Kidney epithelial cell (primary cell): ENCODE results near the gene RIPK1. TPM values are rescaled to one million over a fixed set of nuclear protein-coding genes. Genes with fewer than 3 reads are reported as not detected.

Source experiments
- DNase-seq: peaks from one replicate; pipeline ENCODE4 v3.0.0-alpha.2; 2010; ENCODE audit warnings: low read depth
- H3K27me3 ChIP-seq: 2 replicates; pipeline ENCODE4 v1.6.0; 2011; ENCODE audit warnings: low read length; ENCODE audit not compliant: control insufficient read depth, insufficient read depth
- H3K36me3 ChIP-seq: 2 replicates; pipeline ENCODE4 v1.5.1; 2011; ENCODE audit warnings: low read length; ENCODE audit not compliant: control insufficient read depth, insufficient read depth
- H3K4me3 ChIP-seq: 2 replicates; pipeline ENCODE4 v1.5.1; 2011; ENCODE audit warnings: low read depth, mild to moderate bottlenecking, control low read depth, low read length
- CTCF ChIP-seq: IDR thresholded peaks from 2 replicates; pipeline ENCODE4 v1.5.1; 2011; ENCODE audit warnings: mild to moderate bottlenecking, moderate library complexity, low read length, control low read depth, inconsistent platforms; ENCODE audit not compliant: insufficient read depth, poor library complexity, severe bottlenecking
- total RNA-seq: library from RNA; depleted of rRNA; stranded (reverse); fragments of >200 nt; gene quantifications from 2 replicates; pipeline ENCODE4 v1.2.3, GENCODE V29; 2015

The RIPK1 gene
- total RNA-seq, 1 donor from 2014 or later, result 22.6 TPM

GRCh38 chr6:3157131-3157933, 89.0 kb downstream of the RIPK1 start, which contains the start of gene TUBB2A:
Gene TUBB2A (minus strand): TSS chr6:3157544. CDS start chr6:3157463, 81 bp downstream.
- Histone ChIP-seq H3K4me3 (peak within 1 kb of the TSS; percentile 57), H3K36me3 (peaks cover 2% of the 10 kb centered on the region), H3K27me3 (no peaks in the 10 kb centered on the region)
- DNase-seq, result no peak
- no peak for TF ChIP-seq CTCF

GRCh38 chr6:3159805-3160781, 91.8 kb downstream of the RIPK1 start:
- no peaks in the 10 kb centered on the region for H3K27me3 ChIP-seq
- no peak overlapping the region for H3K4me3 ChIP-seq
- DNase-seq, result no peak
- H3K36me3 ChIP-seq, result peaks cover 2% of the 10 kb centered on the region
- TF ChIP-seq CTCF, result no peak

GRCh38 chr6:3162067-3162497, 93.8 kb downstream of the RIPK1 start:
- H3K4me3 ChIP-seq, result peak overlapping the region; percentile 57
- H3K27me3 ChIP-seq, result no peaks in the 10 kb centered on the region
- no peak for TF ChIP-seq CTCF
- no peaks in the 10 kb centered on the region for H3K36me3 ChIP-seq
- DNase-seq, result no peak

GRCh38 chr6:3162565-3163247, 94.4 kb downstream of the RIPK1 start:
- H3K36me3 ChIP-seq, result no peaks in the 10 kb centered on the region
- H3K27me3 ChIP-seq, result no peaks in the 10 kb centered on the region
- no peak for DNase-seq
- peak; percentile 12 for TF ChIP-seq CTCF
- H3K4me3 ChIP-seq, result peak overlapping the region; percentile 57

GRCh38 chr6:3163248-3163594, 94.9 kb downstream of the RIPK1 start:
- H3K4me3 ChIP-seq, result peak overlapping the region; percentile 57

More at GRCh38 chr6:3163248-3163594, 94.9 kb downstream of the RIPK1 start:
- DNase-seq, result no peak
- no peaks in the 10 kb centered on the region for H3K27me3 ChIP-seq
- TF ChIP-seq CTCF, result no peak
- H3K36me3 ChIP-seq, result no peaks in the 10 kb centered on the region
